Lower leg skin (tissue), 4 donors: Measurements from ENCODE around the gene KHK. TPM values are rescaled to one million over a fixed set of nuclear protein-coding genes. Genes with fewer than 3 reads are reported as not detected.

Experiments
- DNase-seq, 2 donors: peaks; one replicate each; pipeline ENCODE4 v3.0.0-alpha.2; 2019; ENCODE audit warnings: low spot score in 2 of 2
- H3K4me3 ChIP-seq: fragments of 200-600 bp; sonication (generic); 2 replicates; pipeline ENCODE4 v1.5.1; 2017; ENCODE audit warnings: mild to moderate bottlenecking, low read depth; ENCODE audit not compliant: poor library complexity, severe bottlenecking
- CTCF ChIP-seq, 3 donors: fragments of 450-650 bp; IDR thresholded peaks; one replicate each; pipeline ENCODE4 v1.5.1; 2016; ENCODE audit warnings: antibody characterized with exemption in 3 of 3, mild to moderate bottlenecking in 3 of 3, moderate library complexity in 2 of 3
- POLR2A ChIP-seq, 2 donors: fragments of 450-650 bp; IDR thresholded peaks; one replicate each; pipeline ENCODE4 v1.6.1; 2016 to 2017; ENCODE audit warnings: antibody characterized with exemption in 2 of 2, mild to moderate bottlenecking in 1 of 2, moderate library complexity in 1 of 2
- WGBS, 2 donors: methylation state at CpG; one replicate each; pipeline ENCODE4 v1.1.5; 2018; 5-methylcytosine and 5-hydroxymethylcytosine counted together
- intact Hi-C: fragments of 100-400 bp; cut with DNase I; formaldehyde crosslinking; loops from one replicate; pipeline ENCODE4 v1.15.0; 2023; ENCODE audit warnings: low total_unique reads
- total RNA-seq, 4 donors: library from RNA; depleted of rRNA; stranded (reverse); fragments of >200 nt; gene quantifications; one replicate each; pipeline ENCODE4 v1.1.0, GENCODE V29; 2016

KHK gene
- total RNA-seq, 4 donors from 2014 or later, result 2.5 to 10.4 (median 3.3) TPM

GRCh38 chr2:27069961-27070618 lies 16.5 kb upstream of the KHK start:
- H3K4me3 ChIP-seq, result no peak overlapping the region
- WGBS, 2 donors, result 77 to 85% methylated on average over 8 of the region's 8 CpGs
- intact Hi-C loops, result no loop called here
- no peak for TF ChIP-seq CTCF (IDR thresholded peaks at IDR 0.05)
- TF ChIP-seq POLR2A (IDR thresholded peaks at IDR 0.05), result no peak
- DNase-seq, result no peak

- 1 to 4% methylated on average over 9 to 11 of the region's 11 CpGs for WGBS, 2 donors
- DNase-seq, result no peak
- H3K4me3 ChIP-seq, result peak overlapping the region; percentile 78
- TF ChIP-seq CTCF (IDR thresholded peaks at IDR 0.05) (no peak), POLR2A (IDR thresholded peaks at IDR 0.05) (no peak)
- intact Hi-C loops, result no loop called here
Measured at GRCh38 chr2:27070653-27071276, 15.8 kb upstream of the KHK start.

GRCh38 chr2:27071277-27071989 lies 15.1 kb upstream of the KHK start, which contains the start of gene OST4:
OST4 (minus strand) TSS chr2:27071654.
- 0 to 1% methylated on average over 57 to 67 of the region's 86 CpGs for WGBS, 2 donors
- peak; percentile 90 to 98 for DNase-seq
- H3K4me3 ChIP-seq, result peak within 1 kb of the TSS; percentile 78
- TF ChIP-seq POLR2A (IDR thresholded peaks at IDR 0.05) (peak in 1 of 2 donors; percentile 20), CTCF (IDR thresholded peaks at IDR 0.05) (no peak)
- intact Hi-C loops, result no loop called here

- intact Hi-C loops, result no loop called here
- peak in 1 of 2 donors; percentile 90 for DNase-seq
- no peak for TF ChIP-seq CTCF (IDR thresholded peaks at IDR 0.05)
- no peak for TF ChIP-seq POLR2A (IDR thresholded peaks at IDR 0.05)
- peak overlapping the region; percentile 36 for H3K4me3 ChIP-seq
- 9 to 11% methylated on average over 31 to 34 of the region's 34 CpGs for WGBS, 2 donors
Measured at GRCh38 chr2:27071990-27072830, 14.4 kb upstream of the KHK start.

GRCh38 chr2:27072920-27073319 lies 13.7 kb upstream of the KHK start:
- DNase-seq, result no peak
- H3K4me3 ChIP-seq, result no peak overlapping the region
- 89% methylated on average over 5 of the region's 5 CpGs for WGBS, 2 donors
- intact Hi-C loops, result no loop called here
- TF ChIP-seq POLR2A (IDR thresholded peaks at IDR 0.05) (no peak), CTCF (IDR thresholded peaks at IDR 0.05) (no peak)
